SK-MEL-5 (cell line): ENCODE results near the gene LOXL1. TPM values are rescaled to one million over a fixed set of nuclear protein-coding genes. Genes with fewer than 3 reads are reported as not detected.

Source experiments
- DNase-seq: peaks from one replicate; pipeline ENCODE4 v3.0.0-alpha.2; 2016; ENCODE audit warnings: low read depth, low spot score
- in situ Hi-C: cut with HindIII; loops from 2 replicates; pipeline ENCODE4 v1.10.0; 2016; ENCODE audit warnings: low sequenced_read_pairs, high pct_unique_total_duplicates, low pct_unique_long_range_greater_than_20kb
- total RNA-seq: library from RNA; depleted of rRNA; stranded (reverse); fragments of >200 nt; shearing (Covaris generic); gene quantifications from 2 replicates; pipeline ENCODE4 v1.2.3, GENCODE V29; 2014

Gene LOXL1
- total RNA-seq, 1 experiment from 2014 or later: 0.32 TPM

DNA sequence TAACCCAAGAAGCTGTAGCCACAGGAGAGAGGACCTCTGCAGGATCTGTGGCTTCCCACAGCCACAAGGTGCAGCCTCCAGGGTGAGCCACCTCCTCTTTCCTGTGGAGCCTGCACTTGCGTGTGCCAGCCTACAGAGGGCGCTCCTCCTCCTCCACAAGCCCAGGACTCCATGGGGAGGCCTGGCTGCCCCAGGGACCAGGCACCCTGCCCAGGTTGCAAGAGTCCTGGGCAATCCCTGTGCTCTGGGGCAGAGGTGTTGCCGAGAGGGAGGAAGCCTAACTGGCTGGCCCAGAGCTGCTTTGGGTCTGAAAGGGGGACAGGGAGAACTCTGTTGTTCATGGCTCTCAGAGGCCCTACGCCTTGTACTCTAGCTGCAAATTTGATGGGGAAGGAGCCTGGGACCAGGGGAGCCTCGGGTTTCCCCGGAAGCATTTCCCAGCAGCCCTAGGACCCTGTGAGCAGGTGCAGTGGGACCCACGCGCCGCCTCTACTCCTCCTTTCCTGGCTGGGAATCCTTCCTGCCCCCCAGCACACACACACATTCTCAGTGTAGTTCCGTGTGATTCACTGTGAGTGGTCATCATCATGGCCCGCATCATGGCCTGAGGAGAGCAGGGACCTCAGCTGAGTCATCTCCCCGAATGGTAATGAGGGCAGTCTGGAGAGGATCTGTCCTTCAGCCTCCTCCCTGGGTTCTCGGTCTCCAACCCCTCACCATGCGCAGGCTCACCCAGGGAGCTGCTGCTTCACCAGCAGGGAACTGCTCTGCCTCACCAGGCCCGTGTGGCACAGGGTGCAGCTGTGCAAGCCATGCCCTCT lies 28.6 kb upstream of the LOXL1 start:
- in situ Hi-C loops: no loop called here
- DNase-seq: peak; percentile 74

DNA sequence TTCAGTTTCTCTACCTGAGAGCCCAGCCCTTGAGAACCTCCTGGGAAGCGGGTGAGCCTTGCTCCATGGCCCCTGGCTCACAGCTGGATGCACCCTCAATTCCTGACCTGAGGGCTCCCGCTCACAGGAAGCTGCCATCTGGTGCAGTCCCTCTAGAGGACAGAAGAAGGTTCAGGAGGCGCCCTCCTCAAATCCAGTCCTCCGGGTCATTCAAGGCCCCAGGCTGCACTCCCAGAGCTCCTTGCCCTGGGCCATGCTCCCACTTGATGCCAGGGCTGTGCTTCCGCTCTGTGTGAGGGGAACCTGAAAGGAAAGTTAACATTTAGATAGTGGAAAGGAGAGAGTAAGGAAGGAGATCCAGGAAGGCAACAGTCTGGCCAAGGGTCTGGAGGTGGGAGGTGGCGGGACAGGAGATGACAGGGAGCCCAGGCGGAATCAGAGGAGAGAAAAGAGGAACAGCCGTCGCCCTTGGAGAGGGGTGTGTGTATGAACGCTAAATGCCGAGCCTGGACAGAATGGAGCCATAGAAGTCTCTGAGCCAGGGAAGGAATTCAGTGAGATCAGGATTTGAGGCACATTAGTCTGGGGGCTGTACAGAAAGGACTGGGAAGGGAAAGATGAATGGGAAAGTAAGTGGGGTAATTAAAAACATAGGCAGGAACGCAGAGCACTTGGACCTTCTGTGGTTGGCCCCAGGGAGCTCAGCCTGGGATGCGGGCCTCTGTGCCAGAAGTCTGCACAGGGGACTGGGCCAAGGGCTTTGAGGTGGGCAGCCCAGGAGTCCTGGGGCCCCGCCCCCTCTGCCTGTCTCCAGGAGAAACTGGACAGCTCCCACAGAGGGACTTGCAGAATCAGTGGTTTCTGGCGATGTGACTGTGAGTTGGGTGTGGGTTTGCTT lies 26.8 kb upstream of the LOXL1 start:
- no peak for DNase-seq
- in situ Hi-C loops: no loop called here

DNA sequence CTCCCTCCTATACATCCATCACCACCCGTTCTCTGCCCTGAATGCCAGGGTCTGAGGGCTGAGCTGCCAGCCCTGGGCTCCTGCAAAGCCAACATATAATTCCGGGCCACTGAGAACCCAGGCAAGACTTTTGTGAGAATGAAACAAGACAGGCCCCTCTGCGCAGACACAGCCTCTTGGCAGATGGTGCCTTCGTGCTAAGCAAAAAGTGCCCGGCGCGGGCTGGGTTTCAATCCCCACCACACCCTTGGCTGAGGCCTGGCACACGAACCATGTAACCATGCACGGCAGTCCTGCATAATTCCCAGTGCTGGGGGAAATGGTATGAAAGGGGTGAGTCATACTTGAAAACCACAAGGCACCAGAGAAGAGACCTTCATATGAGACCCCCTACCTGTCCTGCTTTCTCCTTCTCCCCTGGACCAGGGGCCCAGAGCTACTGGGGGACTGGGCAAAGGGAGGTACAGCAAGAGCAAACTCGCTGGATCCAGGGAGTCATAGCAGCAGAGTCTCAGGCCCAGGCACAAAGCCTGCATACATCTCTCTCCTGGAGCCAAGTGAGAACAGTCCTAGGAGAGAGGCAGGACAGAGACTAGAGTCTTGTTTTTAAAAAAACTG lies 26.1 kb upstream of the LOXL1 start:
- in situ Hi-C loops: no loop called here
- no peak for DNase-seq

DNA sequence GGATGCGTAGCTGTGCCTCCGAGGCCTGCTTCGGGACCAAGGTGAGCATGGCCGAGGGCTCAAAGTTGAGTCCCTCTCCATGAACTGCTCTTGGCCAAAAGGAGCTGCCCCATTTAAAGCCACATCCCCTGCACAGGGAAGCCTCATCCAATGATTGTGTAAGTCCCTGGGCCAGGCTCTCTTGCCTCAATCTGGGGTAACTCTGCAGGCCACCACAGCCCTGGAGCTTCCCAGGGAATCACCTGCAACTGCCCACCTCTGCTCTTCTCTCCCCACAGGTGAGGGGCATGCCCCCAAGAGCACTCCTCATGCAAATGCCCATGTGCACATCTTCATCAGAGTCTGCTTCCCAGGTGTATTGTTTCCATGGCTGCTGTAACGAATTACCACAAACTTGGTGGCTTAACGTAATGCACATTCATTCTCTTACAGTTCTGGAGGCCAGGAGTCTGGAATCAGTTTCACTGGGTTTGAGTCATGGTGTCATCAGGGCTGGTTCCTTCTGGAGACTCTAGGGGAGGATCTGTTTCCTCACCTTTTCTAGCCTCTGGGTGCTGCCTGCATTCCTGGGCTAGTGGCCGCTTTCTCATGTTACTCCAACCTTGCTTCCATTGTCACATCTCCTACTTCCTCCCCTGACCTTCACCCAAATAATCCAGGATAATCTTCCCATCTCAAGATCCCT lies 25.0 kb upstream of the LOXL1 start:
- no peak for DNase-seq
- in situ Hi-C loops: no loop called here

DNA sequence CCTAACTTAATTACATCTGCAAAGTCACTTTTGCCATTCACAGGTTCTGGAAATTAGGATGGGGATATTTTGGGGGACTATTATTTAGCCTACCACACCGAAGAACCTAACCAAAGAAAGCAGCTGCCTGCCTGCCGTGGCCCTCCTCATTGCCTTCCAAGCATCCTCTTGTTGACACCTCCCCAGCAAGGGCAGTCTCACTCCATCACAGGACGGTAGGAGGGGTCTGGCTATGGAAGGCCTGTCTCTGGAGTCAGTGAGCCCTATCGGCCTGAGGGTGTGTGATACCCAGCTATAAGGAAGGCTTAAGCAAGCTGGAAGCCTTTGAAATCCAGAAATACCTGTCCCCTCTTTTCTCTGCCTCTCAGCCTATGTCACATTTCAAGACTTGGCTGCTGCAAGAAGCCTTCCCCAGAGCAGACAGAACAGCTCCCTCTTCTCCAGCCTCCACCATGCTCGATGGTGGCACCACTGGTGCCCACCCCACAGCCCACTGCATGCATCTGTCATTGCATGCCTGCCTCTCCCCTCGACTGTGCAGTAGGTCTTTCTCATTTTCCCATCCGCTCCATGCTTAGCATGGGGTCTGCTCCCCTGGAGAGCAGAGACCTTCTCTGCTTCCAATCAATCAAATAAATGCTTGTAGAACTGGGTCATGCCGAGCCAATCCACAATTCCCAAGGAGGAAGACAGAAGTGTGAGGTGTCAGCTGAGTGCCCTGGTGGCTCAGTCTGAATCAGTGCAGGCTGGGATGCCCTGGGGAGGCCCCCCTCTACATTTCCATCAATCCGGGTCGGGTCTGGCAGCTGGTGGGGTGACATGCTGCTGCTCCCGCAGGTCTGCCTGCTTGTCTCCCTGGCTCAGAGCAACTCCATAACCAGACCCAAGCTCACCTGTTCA lies 23.9 kb upstream of the LOXL1 start:
- DNase-seq: no peak
- in situ Hi-C loops: no loop called here

DNA sequence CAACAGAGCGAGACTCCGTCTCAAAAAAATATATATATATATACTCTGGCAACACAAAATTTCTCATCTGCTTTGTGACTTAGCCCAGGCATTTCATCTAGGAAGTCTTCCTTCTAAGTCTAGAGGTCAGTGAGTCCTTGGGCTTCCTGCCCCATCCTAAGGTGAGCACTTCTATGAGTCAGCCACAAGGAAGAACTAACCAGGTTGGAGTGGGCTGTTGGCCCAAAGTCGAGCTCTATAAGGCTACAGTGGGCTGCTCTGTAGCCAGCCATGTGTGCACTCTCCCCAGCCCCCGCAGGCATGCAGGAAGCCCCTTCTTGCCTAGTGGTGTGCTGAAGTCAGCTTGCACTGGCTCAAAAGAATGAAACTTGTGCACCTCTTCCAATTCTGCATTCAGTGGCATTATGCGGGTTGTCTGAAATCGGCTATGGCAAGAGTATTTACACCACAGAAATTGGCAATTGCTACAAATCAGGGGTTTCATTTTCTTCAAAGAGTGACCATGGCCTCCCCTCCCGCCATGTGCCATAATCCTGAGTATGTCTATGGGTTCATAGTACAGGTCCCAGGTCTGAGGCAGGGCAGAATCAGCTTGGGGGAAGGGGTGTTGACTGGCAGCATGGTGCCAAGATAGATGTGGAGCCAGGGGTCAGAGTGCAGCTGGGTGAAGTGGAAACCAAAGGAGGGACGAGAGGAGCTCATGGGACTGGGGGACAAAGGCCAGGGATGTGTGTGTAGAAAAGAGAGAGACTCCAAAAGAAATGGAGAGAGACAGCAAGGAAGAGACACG lies 22.0 kb upstream of the LOXL1 start:
- in situ Hi-C loops: no loop called here
- no peak for DNase-seq

DNA sequence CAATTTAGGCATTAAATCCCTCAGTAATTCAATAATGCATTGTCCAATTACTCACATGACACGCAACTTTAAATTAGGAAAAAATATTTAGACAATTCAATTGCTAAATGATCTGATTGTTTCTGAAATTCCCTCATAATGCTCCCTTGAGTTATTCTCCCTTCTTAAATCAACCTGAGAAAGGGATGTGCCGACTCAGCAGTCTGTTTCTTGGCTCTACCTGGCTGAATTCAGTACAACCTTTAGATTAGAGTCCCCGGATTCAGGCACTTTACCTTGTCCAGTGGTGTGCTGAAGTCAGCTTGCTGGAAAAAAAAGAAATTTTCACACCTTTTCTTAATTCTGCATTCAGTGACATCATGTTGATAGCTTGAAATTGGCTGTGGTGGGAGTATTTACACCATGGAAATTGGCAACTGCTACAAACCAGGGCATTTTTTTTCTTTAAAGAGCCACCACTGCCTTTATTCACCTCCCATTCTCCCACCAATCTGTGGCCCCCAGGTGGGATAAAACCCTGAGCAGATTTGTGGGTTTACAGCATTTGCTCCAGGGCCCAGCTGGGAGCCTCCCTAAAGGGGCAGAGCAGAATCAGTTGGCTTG lies 20.9 kb upstream of the LOXL1 start:
- in situ Hi-C loops: no loop called here
- no peak for DNase-seq

DNA sequence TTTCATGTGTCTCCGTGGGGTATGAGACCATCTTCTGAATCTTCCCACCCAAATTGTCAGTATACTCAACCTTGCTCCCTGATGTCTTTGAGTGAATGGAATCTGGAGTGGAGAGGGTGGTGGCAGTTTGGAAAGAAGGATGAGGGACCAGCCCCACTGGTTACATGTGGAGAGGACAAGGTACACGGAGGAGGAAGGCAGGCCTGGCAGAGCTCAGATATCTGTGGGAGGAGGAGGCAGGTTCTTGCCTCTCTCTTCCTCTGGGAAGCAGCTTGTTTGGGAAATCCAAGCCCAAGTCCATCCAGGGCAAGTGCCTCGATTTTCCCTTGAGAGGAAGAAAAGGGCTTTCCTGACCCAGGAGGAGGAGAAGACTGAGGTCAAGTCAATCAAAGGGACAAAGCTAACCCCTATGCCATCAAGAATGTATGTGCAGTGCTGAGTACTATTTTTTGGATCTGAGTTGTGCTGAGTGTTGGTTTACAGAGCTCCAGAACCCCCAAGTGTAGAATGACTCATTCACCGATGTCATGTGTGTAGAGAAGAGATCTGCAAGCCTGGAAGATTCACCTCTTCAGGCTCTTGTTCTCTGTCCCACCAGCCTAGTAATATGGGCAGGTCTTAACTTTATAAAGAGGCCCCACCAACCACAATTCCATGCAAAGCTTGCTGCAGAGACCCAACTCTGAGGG lies 19.8 kb upstream of the LOXL1 start:
- in situ Hi-C loops: no loop called here
- DNase-seq: no peak

DNA sequence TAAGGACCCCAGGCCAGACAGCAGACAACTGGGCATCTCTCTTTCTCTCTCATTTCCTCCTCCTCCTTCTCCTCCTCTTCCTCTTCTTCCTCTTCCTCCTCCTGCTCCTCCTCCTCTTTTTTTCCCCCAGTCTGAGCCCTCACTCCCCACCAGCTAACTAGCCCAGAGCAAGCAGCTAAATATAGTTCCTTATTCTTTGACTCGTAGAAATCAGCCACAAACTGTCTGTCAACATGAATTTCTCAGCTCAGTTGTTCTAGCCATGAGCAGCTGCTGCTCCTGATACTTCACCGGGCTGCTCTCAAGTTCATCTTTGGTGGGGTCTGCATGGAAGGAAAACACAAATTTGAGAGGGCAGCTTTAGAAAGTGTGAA lies 19.2 kb upstream of the LOXL1 start:
- no peak for DNase-seq
- in situ Hi-C loops: no loop called here

DNA sequence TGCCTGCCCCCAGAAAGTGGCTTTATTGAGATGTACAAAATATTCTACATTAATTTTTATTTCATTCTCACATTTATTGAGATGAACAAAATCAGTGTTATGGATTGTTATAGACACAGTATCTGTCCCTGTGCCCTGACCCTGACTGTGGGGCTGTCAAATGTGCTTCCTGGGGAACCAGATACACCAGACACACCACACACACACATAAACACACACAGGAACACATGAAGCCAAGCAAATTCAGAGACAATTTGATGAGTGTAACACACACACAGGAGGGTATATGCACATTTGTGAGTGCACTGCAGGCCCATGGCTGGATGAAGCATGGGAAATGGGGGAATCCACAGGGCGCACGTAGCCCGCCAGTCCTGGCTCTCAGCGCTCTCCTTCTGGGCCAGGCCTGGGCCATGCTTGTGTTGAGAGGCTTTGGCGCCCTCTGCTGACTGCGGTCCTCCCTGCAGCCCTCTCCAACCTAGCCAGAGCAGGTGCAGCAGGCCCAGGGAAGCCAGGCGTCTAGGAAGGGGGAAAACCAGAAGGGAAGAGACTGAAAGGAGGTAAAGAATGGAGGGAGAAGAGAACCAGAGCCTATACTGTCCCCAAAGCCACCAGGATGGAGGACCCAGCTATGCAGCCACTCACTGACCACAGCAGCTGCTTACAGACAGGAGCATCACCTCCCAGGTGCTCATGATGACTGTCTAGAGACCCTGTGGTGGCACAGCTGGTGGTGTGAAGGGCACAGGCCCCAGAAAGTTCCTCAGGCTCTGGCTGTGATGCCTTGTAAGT lies 18.0 kb upstream of the LOXL1 start:
- peak; percentile 71 for DNase-seq
- in situ Hi-C loops: no loop called here

DNA sequence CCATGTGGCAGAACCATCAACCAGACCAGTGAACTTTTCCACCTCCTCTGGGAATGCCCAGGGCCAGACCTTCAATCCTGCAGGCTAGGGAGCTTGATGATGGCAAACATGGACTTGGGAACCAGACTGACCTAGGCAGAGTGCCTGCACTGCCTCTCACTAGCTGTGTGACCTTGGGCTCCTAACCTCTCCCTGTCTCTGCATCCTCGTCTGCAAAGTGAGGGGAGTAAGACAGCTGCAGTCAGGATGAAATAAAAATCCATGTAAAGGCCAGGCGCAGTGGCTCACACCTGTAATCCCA lies 17.5 kb upstream of the LOXL1 start:
- no peak for DNase-seq
- in situ Hi-C loops: no loop called here

DNA sequence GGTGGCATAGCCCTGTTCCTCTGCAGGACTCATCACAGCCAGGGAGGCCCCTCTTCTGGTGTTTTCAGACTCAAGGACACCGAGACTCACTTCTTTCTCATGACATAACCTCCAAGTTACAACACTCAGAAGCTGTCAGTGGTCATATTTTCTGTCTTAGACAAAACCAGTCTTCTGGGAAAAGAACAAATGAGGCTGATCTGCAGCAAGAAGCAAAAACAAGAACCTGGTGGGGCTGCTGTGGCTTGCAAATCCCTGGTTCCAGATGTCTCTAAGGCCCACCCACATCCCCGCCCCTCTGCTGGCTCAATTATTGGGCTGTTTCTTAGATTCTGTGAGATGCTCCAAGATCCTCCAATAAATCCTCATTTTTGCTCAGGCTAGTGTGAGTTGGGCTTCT lies 16.6 kb upstream of the LOXL1 start:
- no peak for DNase-seq
- in situ Hi-C loops: no loop called here

DNA sequence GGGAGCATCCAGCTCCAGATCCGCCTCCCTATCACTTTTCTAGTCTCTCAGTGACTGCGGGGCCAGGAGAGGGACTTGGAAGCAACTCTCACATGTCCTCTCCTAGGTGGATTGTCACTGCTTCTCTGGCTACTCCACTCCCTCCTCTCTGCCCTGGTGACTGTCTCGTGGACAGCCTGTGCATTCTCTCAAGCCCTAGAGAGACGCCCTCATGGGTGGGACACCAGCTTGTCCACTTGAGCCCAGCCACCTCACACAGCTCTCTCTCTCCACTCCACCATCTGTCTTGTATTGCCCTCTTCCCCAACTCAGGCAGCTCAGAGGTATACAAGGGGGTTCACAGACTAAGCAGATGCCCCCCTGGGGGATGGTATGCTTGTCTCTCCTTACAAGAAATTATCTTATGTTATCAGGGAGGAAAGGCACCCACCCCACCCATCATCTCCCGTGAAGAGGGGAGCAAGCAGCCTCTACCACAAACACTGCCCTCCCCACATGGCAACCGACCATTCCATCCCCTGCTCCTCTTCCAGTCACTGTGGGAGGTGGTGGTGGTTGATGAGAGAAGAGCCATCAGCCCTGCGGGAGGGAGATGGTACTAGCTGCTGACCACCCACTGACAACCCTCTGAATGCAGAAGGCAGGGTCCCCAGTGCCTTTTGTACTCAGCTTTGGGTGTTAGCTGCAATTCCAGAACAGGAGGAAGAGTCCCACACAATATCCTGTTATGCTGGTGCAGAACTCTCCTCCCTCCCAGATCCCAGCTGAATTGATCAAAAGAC lies 15.5 kb upstream of the LOXL1 start:
- in situ Hi-C loops: no loop called here
- DNase-seq: no peak

DNA sequence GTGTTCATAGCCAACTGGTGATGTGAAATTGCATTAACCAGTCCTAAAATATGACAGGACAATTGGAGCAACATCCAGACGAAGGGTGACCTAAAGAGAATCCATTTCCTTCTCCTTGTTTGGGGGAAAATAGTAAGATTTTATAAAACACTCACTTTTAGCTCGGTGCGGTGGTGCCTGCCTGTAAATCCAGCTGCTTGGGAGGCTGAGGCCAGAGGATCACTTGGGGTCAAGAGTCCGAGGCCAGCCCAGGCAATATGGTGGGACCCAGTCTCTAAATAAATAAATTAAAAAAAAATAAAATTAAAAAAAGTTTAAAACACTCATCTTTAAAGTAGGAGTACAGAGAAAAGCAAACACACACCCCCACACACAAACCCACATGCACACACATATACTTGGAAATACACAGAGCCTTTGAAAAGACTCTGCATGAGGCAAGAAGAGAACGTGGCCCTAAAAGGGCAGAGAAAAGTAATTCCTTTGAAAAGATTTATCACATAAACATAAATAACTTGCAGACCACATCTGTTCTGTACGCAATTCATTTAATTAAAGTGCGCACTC lies 14.1 kb upstream of the LOXL1 start:
- no peak for DNase-seq
- in situ Hi-C loops: no loop called here
